ENCODE measurements around the gene DMAC2L.

DNA sequence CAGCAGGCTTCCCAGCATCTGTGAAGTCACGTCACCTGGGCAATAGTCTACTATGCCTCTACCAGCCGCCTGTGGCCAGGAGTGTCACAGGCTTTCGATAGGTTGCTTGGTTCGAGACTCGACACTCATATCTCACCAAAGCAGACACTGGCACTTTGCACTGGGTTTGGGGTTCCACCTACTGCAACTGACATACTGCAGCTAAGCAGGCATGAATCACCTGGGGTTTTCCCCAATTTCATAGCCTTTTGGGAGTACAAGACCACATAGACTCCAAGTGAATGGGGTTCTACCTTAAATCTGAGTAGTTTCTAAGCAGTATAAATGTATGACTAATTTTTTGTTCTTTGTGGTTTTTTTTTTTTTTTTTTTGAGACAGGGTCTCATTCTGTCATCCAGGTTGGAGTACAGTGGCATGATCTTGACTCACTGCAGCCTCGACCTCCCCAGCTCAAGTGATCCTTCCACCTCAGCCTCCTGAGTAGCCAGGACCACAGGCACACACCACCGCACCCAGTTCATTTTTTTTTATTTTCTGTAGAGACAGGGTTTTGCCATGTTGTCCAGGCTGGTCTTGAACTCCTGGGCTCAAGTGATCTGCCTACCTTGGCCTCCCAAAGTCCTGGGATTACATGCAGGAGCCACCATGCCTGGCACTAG lies 32.1 kb downstream of the DMAC2L start:
- TF ChIP-seq, protein P1, sequence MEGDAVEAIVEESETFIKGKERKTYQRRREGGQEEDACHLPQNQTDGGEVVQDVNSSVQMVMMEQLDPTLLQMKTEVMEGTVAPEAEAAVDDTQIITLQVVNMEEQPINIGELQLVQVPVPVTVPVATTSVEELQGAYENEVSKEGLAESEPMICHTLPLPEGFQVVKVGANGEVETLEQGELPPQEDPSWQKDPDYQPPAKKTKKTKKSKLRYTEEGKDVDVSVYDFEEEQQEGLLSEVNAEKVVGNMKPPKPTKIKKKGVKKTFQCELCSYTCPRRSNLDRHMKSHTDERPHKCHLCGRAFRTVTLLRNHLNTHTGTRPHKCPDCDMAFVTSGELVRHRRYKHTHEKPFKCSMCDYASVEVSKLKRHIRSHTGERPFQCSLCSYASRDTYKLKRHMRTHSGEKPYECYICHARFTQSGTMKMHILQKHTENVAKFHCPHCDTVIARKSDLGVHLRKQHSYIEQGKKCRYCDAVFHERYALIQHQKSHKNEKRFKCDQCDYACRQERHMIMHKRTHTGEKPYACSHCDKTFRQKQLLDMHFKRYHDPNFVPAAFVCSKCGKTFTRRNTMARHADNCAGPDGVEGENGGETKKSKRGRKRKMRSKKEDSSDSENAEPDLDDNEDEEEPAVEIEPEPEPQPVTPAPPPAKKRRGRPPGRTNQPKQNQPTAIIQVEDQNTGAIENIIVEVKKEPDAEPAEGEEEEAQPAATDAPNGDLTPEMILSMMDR (IDR thresholded peaks at IDR 0.05; ENCODE audit: low read depth, low read length, poor library complexity, severe bottlenecking) = no peak
- TF ChIP-seq EZH2phosphoT487 (IDR thresholded peaks at IDR 0.05; ENCODE audit: borderline replicate concordance, low read length) = no peak
